Neural cell (in vitro differentiated cells): ENCODE results near the gene FANCL. TPM values are rescaled to one million over a fixed set of nuclear protein-coding genes. Genes with fewer than 3 reads are reported as not detected.

Experiments
- H2AFZ ChIP-seq: fragments of 200-600, 300-800 bp; sonication (generic), shearing (Covaris generic); 2 replicates; pipeline ENCODE4 v1.6.0; 2014; ENCODE audit warnings: low read depth, mild to moderate bottlenecking, antibody characterized with exemption, low read length, moderate library complexity
- H3F3A ChIP-seq: fragments of 200-600 bp; shearing (Covaris generic); 2 replicates; pipeline ENCODE4 v1.6.1; 2016; ENCODE audit warnings: mild to moderate bottlenecking, moderate library complexity, mixed read lengths, antibody characterized with exemption, low read length; ENCODE audit not compliant: insufficient read depth, poor library complexity, severe bottlenecking
- H3K27ac ChIP-seq: fragments of 200-600, 300-800 bp; sonication (generic), shearing (Covaris generic); 2 replicates; pipeline ENCODE4 v1.5.1; 2014; ENCODE audit warnings: mild to moderate bottlenecking, low read length, moderate library complexity
- H3K27me3 ChIP-seq: fragments of 300-800, 200-600 bp; sonication (generic), shearing (Covaris generic); 2 replicates; pipeline ENCODE4 v1.6.0; 2014; ENCODE audit warnings: mild to moderate bottlenecking, low read depth, low read length, moderate library complexity; ENCODE audit not compliant: insufficient read depth
- H3K36me3 ChIP-seq: fragments of 300-800, 200-600 bp; sonication (generic), shearing (Covaris generic); 2 replicates; pipeline ENCODE4 v1.5.1; 2014; ENCODE audit warnings: mild to moderate bottlenecking, antibody characterized with exemption, low read length, moderate library complexity; ENCODE audit not compliant: insufficient read depth
- H3K4me2 ChIP-seq: fragments of 300-800, 200-600 bp; sonication (generic), shearing (Covaris generic); 2 replicates; pipeline ENCODE4 v1.6.0; 2014; ENCODE audit warnings: mild to moderate bottlenecking, low read length
- H3K4me3 ChIP-seq: fragments of 300-800, 200-600 bp; sonication (generic), shearing (Covaris generic); 2 replicates; pipeline ENCODE4 v1.5.1; 2014; ENCODE audit warnings: mild to moderate bottlenecking, low read length, moderate library complexity
- H3K79me2 ChIP-seq: fragments of 200-600 bp; shearing (Covaris generic); replicated peaks from 2 replicates; pipeline ENCODE4 v1.6.0; 2014; ENCODE audit warnings: mild to moderate bottlenecking, low read length, moderate library complexity; ENCODE audit not compliant: insufficient read depth
- H3K9ac ChIP-seq: fragments of 300-800, 200-600 bp; sonication (generic), shearing (Covaris generic); 2 replicates; pipeline ENCODE4 v1.6.1; 2016; ENCODE audit warnings: mild to moderate bottlenecking, low read length, mixed read lengths
- H3K9me2 ChIP-seq: fragments of 200-600 bp; shearing (Covaris generic); 2 replicates; pipeline ENCODE4 v1.6.1; 2016; ENCODE audit warnings: mild to moderate bottlenecking, low read length, mixed read lengths; ENCODE audit not compliant: insufficient read depth
- H3K9me3 ChIP-seq: fragments of 200-600, 300-800 bp; sonication (generic), shearing (Covaris generic); 2 replicates; pipeline ENCODE4 v1.6.1; 2016; ENCODE audit warnings: mild to moderate bottlenecking, mixed run types, low read length, moderate library complexity, mixed read lengths
- H4K20me1 ChIP-seq: fragments of 200-600 bp; shearing (Covaris generic); 2 replicates; pipeline ENCODE4 v1.6.1; 2016; ENCODE audit warnings: mild to moderate bottlenecking, mixed run types; ENCODE audit not compliant: insufficient read depth
- CTCF ChIP-seq: fragments of 450-650 bp; IDR thresholded peaks from 2 replicates; pipeline ENCODE4 v1.5.1; 2014; ENCODE audit warnings: antibody characterized with exemption, mild to moderate bottlenecking, moderate library complexity; ENCODE audit not compliant: poor library complexity, severe bottlenecking
- EP300 ChIP-seq: fragments of 450-650 bp; conservative IDR thresholded peaks from 2 replicates; pipeline ENCODE4 v1.6.1; 2014; ENCODE audit warnings: antibody characterized with exemption, mild to moderate bottlenecking, moderate library complexity; ENCODE audit not compliant: poor library complexity, severe bottlenecking
- EZH2 ChIP-seq: fragments of 200-600, 300-800 bp; shearing (Covaris generic), sonication (generic); IDR thresholded peaks from 2 replicates; pipeline ENCODE4 v1.6.1; 2014; ENCODE audit warnings: antibody characterized with exemption, low read length, borderline replicate concordance, mild to moderate bottlenecking; ENCODE audit not compliant: insufficient read depth, poor library complexity, severe bottlenecking
- MXI1 ChIP-seq: fragments of 450-650 bp; conservative IDR thresholded peaks from 2 replicates; pipeline ENCODE4 v1.6.1; 2014; ENCODE audit warnings: antibody characterized with exemption, mild to moderate bottlenecking; ENCODE audit not compliant: poor library complexity, severe bottlenecking
- POLR2AphosphoS5 ChIP-seq: IDR thresholded peaks from 2 replicates; pipeline ENCODE4 v1.6.1; 2012
- RAD21 ChIP-seq: fragments of 450-650 bp; conservative IDR thresholded peaks from 2 replicates; pipeline ENCODE4 v1.6.1; 2014; ENCODE audit warnings: antibody characterized with exemption, mild to moderate bottlenecking, moderate library complexity
- REST ChIP-seq: IDR thresholded peaks from 2 replicates; pipeline ENCODE4 v1.6.1; 2012; ENCODE audit warnings: borderline replicate concordance
- SMC3 ChIP-seq: fragments of 450-650 bp; conservative IDR thresholded peaks from 2 replicates; pipeline ENCODE4 v1.6.1; 2014; ENCODE audit warnings: antibody characterized with exemption, mild to moderate bottlenecking, moderate library complexity; ENCODE audit not compliant: poor library complexity
- TAF1 ChIP-seq: IDR thresholded peaks from 2 replicates; pipeline ENCODE4 v1.6.1; 2012; ENCODE audit warnings: low read depth
- polyA plus RNA-seq: library from polyadenylated mRNA; depleted of rRNA; stranded (reverse); fragments of >200 nt; gene quantifications from 2 replicates; pipeline ENCODE4 v1.2.3, GENCODE V29; 2014

FANCL gene
- polyA plus RNA-seq, 1 donor from 2014 or later = 72.8 TPM

GRCh38 chr2:58186501-58186900 lies 54.6 kb downstream of the FANCL start:
- Histone ChIP-seq H2AFZ (no peak overlapping the region), H3K4me3 (no peak overlapping the region), H3K79me2 (no peaks in the 10 kb centered on the region), H3K4me2 (no peak overlapping the region), H3K9me2 (no peaks in the 10 kb centered on the region), H3F3A (no peaks in the 10 kb centered on the region), H3K9me3 (no peaks in the 10 kb centered on the region), H3K27me3 (no peaks in the 10 kb centered on the region), H3K36me3 (no peaks in the 10 kb centered on the region), H3K9ac (no peak overlapping the region), H4K20me1 (no peaks in the 10 kb centered on the region), H3K27ac (no peak overlapping the region)
- TF ChIP-seq REST (no peak), MXI1 (no peak), EP300 (no peak), EZH2 (no peak), SMC3 (no peak), CTCF (no peak), TAF1 (no peak), RAD21 (no peak), POLR2AphosphoS5 (no peak)

GRCh38 chr2:58182527-58182926 lies 58.6 kb downstream of the FANCL start:
- Histone ChIP-seq H3K27ac (no peak overlapping the region), H3K4me3 (no peak overlapping the region), H3K79me2 (no peaks in the 10 kb centered on the region), H4K20me1 (no peaks in the 10 kb centered on the region), H3K9me3 (no peaks in the 10 kb centered on the region), H3K36me3 (no peaks in the 10 kb centered on the region), H3K27me3 (no peaks in the 10 kb centered on the region), H3K9me2 (no peaks in the 10 kb centered on the region), H3F3A (no peaks in the 10 kb centered on the region), H3K9ac (no peak overlapping the region), H2AFZ (no peak overlapping the region), H3K4me2 (no peak overlapping the region)
- TF ChIP-seq POLR2AphosphoS5 (no peak), TAF1 (no peak), MXI1 (no peak), RAD21 (no peak), CTCF (no peak), SMC3 (no peak), REST (no peak)
